PC-3 (cell line): ENCODE measurements around the gene MYLK.

ENCODE experiments used
- CTCF ChIP-seq: fragments of 300-600 bp; sonication (generic); conservative IDR thresholded peaks from 2 replicates; pipeline ENCODE4 v1.5.1; 2017; ENCODE audit warnings: antibody characterized with exemption, low read depth, mild to moderate bottlenecking, low read length
- EZH2 ChIP-seq: fragments of 300-600 bp; sonication (generic); IDR thresholded peaks from one replicate; pipeline ENCODE4 v1.6.1; 2017; ENCODE audit warnings: antibody characterized with exemption, mild to moderate bottlenecking, low read length; ENCODE audit not compliant: unreplicated experiment
- EZH2phosphoT487 ChIP-seq: fragments of 300-600 bp; sonication (generic); IDR thresholded peaks from 2 replicates; pipeline ENCODE4 v1.6.1; 2018; ENCODE audit warnings: mild to moderate bottlenecking, antibody characterized with exemption, low read length, borderline replicate concordance

- TF ChIP-seq CTCF (no peak), EZH2 (no peak), EZH2phosphoT487 (no peak)
Measured at GRCh38 chr3:123773681-123774431, 110.3 kb downstream of the MYLK start.
